GM19395 (cell line): Measurements from ENCODE around the gene YWHAE.
"Not testable (repeated sequence)": the region's sequence is repeated elsewhere in the genome, so short reads cannot be mapped to it uniquely, and the experiment has no call there.

ENCODE experiments used
- ATAC-seq: cut with Tn5 transposase; IDR thresholded peaks from one replicate; pipeline ENCODE4 v1.9.1; 2021; ENCODE audit warnings: mild to moderate bottlenecking, moderate library complexity; ENCODE audit not compliant: unreplicated experiment

The YWHAE gene

DNA sequence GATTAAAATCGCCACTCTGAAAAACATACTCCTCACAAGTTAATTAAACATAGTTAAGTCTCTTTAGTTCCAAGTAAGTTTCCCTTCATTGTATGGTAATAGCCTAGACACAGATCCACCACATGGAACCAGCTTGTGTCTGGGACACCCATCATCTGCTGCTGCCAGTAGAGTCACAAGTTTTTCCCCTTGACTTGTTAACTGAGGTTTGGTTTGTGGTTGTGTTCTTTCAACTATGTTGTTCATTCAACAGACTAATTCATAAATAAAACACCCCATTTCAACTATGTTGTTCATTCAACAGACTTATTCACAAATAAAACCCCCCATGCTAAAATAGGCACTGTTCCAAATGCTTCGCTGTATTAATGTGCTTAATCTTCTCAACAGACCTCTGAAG, 24.4 kb downstream of the YWHAE start:
- ATAC-seq = no peak

GRCh38 chr17:1374431-1375177, 25.4 kb downstream of the YWHAE start:
- ATAC-seq = no peak

DNA sequence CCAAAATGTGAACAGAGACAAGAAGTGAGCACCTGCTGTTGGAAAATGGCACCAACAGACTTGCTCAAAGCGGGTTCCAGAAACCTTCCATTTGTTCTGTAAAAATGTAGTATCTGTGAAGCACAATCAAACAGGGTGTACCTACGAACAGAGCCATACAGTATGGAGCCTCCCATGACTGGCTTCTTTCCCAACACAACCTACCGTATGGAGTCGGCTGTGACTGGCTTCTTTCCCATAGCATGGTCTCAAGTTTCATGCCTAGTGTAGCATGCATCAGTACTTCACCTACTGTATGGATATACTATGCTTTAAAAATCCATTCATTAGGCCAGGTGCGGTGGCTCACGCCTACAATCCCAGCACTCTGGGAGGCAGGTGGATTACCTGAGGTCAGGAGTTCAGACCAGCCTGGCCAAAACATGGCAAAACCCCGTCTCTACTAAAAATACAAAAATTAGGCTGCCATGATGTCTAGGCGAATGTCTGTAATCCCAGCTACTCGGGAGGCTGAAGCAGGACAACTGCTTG, 26.2 kb downstream of the YWHAE start:
- ATAC-seq = no peak

- no peak for ATAC-seq
Observed at GRCh38 chr17:1372618-1373017, 27.4 kb downstream of the YWHAE start.

DNA sequence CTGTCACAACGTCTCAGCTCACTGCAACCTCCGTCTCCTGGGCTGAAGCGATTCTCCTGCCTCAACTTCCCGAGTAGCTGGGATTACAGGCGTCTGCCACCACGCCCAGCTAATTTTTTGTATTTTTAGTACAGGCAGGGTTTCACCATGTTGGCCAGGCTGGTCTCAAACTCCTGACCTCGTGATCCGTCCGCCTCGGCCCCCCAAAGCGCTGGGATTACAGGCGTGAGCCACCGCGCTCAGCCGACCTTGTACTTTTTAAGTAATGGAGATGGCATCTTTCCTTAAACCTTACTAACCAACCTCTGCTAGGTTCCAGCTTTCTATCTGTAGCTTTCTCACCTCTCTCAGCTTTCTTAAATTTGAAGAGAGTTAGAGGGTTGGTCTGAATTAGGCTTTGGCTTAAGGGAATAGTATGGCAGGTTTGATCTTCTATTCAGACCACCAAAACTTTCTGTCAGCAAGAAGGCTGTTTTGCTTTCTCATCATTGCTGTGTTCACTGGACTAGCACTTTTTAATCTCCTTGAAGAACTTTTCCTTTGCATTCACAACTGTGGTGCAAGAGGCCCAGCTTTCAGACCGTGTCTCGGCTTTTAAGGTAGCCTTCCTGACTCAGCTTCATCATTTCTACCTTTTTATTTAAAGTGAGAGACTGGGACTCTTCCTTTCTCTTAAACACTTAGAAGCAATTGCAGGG, 28.0 kb downstream of the YWHAE start:
- no peak for ATAC-seq

DNA sequence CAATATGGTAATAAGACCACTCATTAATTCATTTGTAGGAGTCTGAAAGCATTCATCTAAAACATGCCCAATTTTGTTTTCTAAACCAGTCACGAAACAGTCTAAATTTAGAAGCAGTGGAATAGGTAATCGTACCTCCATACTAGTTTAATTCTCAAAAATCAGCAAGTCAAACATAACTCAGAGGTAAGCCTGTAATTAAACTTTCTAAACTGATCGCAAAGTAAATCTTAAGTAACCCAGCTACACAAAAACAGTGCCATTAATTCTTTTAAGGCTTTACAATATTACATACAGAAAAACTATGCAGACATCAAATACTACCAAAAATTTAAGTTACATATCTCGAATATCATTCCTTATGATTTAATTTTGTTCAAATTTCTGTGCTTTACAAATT, 31.4 kb downstream of the YWHAE start:
- no peak for ATAC-seq

GRCh38 chr17:1367351-1367745, 32.7 kb downstream of the YWHAE start:
- no peak for ATAC-seq

GRCh38 chr17:1366234-1366633, 33.8 kb downstream of the YWHAE start:
- ATAC-seq = no peak

- ATAC-seq = no peak
Observed at GRCh38 chr17:1365445-1366039, 34.5 kb downstream of the YWHAE start.

DNA sequence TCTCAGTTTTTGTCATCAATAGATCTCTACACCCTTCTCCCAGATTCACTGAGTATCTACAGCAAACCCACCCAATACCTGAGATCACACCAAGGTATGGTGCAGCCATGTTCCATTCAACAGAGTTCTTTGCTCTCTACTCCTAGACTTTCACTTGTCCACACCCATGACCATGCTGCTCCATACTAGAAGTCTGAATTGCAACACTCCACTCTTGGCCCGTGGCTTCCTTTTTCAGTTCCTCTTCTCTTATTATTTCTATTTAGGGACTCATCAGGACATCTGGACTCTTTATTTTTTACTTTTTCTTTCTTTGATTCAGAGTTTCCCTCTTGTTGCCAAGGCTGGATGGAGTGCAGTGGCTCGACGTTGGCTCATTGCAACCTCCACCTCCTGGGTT, 37.1 kb downstream of the YWHAE start:
- no peak for ATAC-seq

DNA sequence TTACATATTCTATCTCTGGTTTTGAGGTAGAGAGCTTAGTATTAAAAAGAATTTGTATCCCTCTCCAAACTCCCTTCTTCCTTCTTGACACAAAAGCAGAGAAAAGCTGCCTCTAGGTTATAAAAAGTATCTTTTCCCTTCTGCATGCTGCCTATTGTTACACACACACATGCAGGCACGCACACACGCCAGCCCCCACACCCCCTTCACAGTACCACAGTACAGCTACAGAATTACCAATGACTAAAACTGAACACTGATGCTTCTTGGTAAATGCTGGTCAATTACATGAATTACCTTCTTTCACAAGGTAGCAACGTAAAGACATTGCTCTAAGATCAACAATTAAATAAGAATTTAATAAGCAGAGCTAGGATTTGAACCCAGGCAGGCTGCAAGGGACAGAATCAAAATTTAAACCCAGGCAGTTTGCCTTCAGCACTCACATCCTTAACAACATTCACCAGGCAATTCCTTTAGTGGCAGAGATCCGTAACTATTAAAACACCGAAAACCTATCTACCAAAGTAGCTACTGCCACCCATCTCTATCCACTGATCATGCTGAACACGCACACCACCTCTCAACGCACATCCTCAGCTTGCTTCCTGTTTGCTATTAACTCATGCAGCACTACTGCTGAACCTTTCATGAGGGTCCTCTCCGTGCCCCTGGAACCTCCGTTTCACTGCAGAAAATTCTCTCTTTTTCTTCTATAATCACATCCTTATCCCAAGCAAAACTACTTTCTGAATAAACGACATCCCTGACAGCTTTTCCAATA, 37.8 kb downstream of the YWHAE start:
- no peak for ATAC-seq

DNA sequence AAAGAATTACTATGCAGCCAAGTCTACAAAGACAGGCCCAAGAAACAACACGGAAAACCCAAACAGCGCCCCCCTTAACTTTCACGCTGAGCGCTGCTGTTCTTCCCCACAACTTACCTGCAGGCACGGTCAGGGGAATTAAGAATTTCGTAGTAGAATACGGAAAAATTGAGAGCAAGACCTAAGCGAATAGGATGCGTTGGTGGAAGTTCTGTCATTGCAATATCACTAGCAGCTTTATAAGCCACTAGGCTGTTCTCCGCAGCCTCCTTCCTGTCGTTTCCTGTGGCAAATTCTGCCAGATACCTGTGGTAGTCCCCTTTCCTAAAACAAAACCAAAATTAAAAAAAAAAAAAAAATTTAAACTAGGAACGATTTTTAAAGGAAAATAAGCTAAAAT, 39.0 kb downstream of the YWHAE start:
- ATAC-seq = no peak

- not testable (repeated sequence) for ATAC-seq
Observed at GRCh38 chr17:1360315-1360714, 39.7 kb downstream of the YWHAE start.

- ATAC-seq = no peak
Observed at GRCh38 chr17:1354030-1354429, 46.0 kb downstream of the YWHAE start.

GRCh38 chr17:1352530-1352929, 47.5 kb downstream of the YWHAE start:
- not testable (repeated sequence) for ATAC-seq

GRCh38 chr17:1351971-1352370, 48.1 kb downstream of the YWHAE start:
- ATAC-seq = no peak

DNA sequence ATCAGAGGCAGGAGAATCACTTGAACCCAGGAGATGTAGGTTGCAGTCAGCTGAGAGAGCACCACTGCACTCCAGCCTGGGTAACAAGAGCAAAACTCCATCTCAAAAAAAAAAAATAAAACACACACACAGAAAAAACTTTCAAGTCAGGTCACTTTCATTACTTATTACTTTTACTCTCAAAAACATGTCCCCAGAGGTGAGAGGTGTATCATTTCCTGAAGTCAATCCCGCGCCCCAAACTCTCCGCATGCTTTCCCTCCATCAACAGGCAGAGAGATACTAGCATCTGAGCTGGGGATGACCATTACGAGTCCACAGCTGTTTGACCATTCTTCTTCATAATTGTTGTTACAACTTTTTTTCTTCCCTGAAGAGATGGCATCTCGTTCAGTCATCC, 48.7 kb downstream of the YWHAE start:
- ATAC-seq = no peak

- ATAC-seq = no peak
Observed at GRCh38 chr17:1347589-1348323, 52.3 kb downstream of the YWHAE start.

DNA sequence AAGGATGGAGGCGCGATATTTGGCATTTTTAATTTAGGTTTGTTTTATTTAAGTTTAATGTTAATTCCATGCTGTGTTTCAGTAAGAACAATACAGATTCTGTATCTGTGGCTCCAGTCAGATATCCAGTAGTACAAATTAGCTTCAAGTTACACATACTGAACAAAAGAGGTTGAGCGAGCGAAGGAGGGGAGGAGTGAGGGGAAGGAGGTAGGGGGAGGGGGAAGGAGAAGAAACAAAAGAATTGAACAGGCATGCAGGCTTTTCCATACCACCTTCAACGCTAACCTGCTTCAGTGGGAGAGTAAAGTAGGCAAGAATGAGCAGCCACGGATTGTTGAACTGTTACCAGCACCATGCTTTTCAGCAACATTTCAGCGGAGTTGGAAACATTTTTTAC, 55.5 kb downstream of the YWHAE start:
- no peak for ATAC-seq

- ATAC-seq = no peak
Observed at GRCh38 chr17:1343554-1343953, 56.5 kb downstream of the YWHAE start.
